HG02938 (cell line): ENCODE measurements around the gene CDH12.
"Not testable (repeated sequence)": the region's sequence is repeated elsewhere in the genome, so short reads cannot be mapped to it uniquely, and the experiment has no call there.

Source experiments
- ATAC-seq: cut with Tn5 transposase; IDR thresholded peaks from one replicate; pipeline ENCODE4 v1.9.1; 2021; ENCODE audit warnings: mild to moderate bottlenecking, moderate library complexity; ENCODE audit not compliant: unreplicated experiment

CDH12 gene

DNA sequence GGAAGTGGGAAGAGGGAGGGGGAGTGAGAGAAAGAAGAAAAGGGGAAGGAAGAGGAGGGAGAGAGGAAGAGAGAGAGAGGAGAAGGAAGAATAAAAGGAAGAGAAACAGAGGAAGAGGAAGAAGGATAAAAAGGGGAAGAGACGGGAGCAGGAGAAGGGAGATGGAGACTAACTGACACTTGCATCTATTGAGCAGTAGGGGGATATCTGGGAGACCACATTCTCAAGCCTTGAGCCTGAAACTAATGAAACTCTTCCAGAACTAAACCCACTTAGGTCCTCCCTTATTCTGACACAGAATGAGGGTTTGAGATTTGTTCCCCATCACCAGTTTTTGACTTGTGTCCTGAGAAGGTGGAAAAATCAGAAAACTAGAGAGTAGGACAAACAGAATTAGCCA lies 533.3 kb downstream of the CDH12 start:
- ATAC-seq = no peak

DNA sequence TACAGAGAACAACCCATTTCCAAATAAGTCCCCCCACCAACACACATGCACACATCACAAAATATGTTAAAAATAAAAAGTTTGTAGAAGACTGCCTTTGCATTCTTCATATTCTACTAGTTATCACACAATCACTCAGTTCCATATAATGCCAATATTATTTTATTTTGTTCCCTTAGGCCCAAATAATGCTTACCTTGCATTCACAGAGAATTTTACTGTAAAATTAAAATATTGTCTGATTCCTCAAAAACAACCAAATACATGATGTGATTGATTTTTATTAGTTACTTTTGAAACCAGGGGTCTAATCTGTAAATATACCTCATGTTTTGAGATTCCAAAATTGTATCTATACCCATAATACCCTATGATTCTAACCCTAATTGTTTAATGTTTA lies 536.9 kb downstream of the CDH12 start:
- no peak for ATAC-seq

DNA sequence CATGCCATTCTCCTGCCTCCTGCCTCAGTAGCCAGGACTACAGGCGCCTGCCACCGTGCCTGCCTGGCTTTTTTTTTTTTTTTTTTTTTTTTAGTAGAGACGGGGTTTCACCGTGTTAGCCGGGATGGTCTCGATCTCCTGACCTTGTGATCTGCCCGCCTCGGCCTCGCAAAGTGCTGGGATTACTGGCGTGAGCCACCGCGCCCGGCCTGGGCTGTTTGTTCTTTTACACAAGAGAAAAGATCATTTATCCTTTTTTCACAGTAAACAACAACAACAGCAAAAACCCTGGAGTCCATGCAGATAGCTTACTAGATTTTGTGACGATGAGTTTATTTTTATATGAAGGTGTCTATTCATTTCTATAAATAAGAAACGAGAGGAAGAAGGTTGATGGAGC lies 538.1 kb downstream of the CDH12 start:
- not testable (repeated sequence) for ATAC-seq

DNA sequence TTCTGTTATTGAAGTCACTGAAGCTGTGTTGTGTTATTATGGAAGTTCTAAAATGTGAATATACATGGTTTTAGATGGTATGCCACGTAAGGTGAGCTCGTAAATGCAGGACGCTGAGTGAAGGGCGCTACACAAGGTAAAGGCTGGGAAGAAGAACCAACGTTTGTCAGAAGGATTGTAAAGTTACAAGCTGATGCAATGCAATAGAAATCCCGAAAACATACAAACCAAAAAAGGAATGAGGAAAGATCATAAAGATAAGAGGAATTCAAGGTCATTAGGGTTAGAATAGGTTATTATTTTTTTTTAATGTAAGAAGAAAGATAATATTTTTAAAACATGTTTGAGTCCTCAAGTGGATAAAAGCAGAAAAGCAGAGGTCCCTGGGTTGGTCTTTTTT lies 538.6 kb downstream of the CDH12 start:
- no peak for ATAC-seq

DNA sequence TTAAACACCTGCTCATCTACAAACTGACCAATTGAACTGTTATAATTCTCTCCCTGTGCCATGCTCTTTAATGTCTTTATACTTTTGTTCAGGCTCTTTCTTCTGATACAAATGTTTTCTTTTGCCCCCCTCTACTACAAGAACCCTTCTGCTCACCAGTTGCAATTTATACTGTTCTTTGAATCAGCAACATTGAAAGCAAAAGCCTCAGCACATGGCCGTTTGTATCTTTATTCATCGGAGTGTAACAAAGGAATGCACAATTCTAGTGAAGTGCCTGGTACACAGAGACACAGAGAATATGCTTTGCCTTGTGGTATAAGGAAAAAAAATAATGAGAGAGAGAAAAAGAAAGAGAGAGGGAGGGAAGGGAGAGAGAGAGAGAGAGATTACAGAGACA lies 547.1 kb downstream of the CDH12 start:
- no peak for ATAC-seq

DNA sequence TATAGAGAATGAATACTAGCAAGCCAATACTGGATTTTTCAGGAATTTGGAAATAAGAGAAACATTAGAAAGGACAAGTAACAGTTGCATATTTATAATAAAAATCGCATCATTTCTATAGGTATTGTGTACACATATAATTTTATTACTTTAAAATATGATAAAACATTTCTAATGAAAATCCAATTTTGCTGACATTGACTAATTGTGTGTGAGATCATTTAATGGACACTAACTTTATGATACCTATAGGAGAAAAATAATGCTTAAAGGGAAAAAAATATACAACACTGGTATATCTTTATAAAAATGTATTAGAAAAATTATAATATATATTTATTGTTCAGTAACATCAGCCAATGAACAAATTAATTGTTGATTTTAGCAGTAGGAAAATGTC lies 557.3 kb downstream of the CDH12 start:
- no peak for ATAC-seq

DNA sequence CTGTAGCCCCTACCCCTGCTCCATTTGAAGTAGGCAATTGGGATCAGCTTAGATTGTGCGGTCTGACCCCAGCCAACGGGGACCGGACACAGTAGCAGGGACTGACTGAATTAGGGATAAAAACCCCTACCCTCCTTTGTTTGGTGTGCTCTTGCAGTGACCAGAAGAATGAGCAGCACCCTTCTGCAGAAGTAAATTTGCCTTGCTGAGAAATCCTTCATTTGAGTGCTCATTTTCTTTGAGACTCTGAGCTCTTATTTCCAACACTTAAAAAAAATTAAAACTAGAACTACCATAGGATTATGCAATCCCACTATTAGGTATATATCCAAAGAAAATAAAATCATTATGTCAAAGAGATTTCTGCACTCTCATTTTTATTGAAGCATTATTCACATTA lies 560.0 kb downstream of the CDH12 start:
- ATAC-seq = no peak

DNA sequence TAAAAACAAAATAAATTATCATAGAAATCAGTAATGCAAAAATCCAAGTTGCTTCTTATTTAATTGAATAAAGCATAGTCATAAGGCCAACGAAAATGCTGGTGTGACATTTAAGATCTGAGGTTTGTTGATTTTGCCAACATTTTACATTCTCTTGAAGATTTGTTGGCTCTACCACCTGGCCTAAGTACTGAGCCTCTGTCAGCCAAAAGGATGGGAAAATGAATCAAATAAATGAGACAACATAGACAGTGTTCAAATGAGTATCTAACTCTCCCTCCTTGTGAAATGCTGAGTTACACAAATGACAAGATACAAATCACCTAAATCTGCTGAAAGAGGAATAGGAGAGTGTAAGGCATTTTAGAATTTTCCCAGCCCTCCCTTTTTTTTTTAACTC lies 575.0 kb downstream of the CDH12 start:
- no peak for ATAC-seq

DNA sequence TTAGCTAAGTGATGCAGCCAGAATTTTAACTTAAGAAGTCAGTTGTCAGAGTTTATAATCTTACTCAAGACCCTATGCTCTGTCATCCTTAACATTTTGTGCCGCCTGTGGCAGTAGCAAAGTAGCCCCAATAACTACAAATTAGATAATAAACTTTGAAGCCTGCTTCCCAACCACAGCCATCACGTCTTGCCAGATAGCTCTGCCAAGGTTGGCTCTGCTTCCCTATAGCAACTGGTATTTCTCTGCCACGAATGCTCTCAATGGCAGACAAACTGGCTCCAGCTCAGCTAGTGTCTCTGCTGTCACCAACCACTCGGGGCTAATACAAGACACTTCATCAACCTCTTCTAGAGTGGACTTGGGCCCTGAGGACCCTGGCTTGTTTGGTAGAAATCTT lies 576.1 kb downstream of the CDH12 start:
- ATAC-seq = no peak

DNA sequence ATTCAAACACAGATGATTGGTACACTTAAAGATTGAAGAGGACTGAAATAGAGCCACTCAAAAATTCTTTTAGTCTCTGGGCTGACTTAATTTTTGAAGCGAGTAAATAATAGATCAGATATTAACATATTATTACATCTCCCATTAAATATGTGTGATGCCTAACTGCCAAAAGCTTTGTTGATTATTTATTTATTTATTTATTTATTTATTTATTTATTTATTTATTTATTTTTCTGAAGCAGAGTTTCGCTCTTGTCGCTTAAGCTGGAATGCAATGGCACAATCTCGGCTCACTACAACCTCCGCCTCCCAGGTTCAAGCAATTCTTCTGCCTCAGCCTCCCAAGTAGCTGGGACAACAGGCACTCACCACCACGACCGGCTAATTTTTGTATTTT lies 587.3 kb downstream of the CDH12 start:
- ATAC-seq = not testable (repeated sequence)

DNA sequence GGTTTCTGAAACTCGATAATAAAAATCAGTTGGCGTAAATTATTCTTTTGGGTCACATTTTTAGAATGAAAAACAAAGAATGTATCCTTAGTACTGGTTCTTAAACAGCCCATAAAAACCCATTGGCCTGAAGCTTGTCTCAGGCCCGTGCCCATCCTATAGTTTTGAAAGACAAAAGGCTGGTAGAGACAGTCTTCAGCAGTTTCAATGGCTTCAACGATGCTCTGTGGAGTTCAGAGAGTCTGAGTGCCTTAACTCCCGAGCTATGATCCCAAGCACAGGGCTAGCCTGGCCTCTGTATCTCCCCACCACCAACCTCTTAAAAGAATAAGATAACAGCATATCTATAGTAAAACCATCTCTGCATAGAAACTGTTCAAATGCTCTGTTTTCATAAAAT lies 595.0 kb downstream of the CDH12 start:
- ATAC-seq = no peak

DNA sequence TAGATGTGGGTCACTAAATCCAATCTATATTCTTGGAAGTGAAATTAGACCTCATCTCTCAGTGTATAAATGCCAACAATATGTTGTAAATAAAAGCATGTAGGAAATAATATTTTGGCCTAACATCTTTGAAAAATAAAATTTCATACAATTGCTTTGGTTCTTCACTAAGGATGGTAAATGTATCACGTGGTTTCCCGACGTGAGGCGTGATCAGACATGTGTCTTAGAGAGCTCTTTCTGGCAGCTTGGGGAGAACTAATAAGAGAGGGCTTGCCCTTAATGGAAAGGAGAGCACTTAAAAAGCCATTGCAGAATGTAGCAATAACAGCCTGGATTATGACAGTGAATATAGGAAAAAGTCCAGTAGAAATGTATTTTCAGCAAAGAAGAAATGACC lies 602.6 kb downstream of the CDH12 start:
- ATAC-seq = no peak

DNA sequence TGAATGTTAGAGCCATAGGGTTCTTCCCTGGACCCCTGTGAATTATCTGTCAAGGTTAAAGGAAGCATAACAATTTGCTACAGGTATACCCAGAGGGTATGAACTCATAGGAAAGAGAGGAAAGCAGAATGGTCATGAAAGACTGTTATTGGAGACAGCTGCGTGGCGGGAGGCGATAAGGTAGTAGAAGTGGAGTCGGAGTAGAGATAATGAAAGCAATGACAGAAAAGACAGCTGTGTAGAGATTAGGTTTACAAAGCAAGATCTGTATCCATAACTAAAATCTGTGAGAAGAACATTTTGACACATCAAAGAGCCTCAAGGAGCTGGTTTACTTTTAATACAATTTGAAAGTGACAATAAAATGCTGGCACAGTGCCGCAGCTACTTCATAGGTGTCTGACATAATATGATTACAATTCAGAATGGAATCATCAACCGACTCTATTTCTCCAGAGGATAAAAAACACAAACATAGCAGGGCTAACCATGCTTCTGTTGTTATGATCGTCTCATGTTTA lies 603.9 kb downstream of the CDH12 start:
- no peak for ATAC-seq

DNA sequence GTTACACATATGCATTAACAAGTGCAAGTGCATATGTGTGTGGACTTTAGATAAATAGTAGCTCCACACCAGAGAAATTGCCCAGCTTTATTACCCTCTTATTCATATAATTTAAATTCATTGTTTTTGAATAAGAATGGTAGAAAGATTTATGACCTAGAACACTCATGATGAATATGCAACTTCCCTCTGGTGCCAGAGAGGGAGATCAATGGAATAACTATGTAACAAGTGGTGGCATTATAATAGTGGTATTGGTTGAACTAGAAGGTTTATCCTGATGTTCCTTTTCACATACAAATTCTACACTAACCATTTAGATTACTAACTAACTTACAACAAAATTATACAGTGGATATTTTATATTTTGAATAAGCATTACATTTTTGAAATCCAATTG lies 607.4 kb downstream of the CDH12 start:
- no peak for ATAC-seq

DNA sequence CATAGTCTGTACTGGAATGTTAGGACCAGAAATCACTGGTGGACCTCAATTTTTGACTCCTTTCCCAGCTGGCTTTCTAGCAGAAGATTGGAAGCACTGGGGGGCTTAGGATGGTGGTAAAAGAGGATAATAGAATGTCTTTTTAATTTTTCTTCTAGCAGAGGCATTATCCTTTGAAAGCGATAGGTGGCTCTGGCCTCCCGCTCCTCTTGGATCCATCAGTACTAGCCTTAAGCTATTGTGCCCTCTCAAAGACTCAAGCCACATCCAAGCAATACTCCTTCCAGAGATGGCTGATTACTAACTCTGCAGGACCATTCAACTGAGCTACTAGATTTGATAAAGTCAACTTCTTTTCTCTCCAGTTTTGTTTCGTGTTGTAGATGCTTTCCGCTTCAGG lies 610.6 kb downstream of the CDH12 start:
- ATAC-seq = no peak

DNA sequence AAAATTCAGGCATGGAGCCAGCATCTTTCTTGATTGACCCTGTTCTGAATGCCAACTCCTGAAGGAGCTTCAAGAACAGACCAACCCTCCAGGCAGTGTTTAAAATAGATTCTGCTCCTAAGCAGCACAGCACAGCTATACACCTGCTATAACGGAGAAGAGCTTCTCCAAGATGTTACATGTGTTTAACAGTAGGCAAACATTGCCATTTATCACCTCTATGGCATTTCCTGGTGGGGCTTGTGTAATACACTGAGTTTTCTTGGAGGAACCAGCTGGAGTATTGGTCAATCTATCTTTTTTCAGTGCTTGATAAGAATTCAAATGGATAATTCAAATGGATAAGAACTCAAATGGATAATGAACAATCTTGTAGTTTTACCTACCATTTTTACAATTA lies 615.1 kb downstream of the CDH12 start:
- no peak for ATAC-seq

DNA sequence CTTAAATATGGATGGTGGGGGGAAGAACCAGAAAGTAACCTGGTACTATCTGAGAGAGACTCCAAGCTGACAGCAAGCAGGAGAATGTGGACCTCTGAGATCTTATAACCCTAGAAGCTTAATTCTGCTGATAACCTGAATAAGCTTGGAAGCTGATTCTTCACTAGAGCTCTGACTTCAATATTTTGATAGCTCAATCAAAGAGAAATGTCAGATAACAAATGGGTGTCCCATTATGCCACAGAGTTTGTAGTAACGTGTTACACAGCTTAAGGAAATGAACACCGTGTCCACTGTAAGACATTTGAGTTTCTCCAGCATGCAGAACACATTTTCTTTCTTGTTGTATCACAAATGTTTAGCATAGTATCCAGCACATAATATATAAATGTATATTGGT lies 626.7 kb downstream of the CDH12 start:
- ATAC-seq = no peak

DNA sequence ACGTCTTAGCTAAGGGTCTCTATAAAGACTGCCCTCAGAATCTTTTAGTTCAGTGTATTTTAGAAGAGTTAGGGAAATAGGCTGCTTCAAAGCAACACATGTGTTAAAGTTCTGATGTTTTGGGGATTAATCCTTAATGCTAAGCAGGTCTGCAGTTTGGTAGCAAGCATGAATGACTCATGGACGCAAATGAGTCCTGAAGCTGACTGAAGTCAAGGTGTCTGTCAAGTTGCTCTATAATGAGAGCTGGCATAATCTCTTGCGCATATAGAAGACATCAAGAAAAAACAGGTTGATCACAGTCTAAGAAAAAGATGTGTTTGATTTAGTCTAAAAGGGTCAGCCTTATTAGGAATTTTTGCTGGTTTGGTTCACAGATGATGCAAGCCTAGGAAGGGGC lies 630.1 kb downstream of the CDH12 start:
- no peak for ATAC-seq

DNA sequence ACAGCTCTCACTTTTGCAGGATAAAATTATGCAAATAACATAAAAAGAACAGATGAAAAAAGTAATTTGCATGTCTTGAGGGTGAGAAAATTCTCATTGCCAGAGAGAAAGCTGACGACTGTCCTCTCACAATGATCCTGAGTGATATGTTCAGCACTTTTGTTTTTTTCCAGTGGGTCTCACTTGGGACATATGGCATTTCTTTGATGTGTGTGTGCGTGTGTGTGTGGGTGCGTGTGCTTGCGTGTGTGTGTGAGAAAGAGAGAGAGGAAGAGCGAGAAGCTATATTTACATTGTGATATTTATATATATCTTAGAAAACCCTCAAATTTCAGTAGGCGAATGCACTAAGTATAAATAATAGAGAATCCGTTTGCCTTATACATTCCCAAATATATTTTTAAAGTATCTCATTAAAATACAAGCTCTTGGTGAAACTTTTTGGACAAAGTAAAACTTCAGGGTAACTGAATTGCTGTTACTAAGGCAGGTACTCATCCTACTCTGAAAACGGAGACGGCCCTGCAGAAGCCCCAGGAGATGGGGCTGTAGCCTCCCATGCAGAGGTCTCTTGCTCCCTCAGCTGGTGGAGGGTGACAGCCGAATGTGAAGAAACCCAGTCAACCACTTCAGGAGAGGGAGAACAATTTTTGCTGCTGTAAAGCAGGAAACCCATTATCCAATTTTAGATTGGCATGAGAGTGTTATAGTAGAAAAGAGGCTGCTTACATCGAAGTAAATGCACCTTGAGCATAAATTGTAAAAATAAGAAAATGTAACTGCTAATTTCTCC lies 639.2 kb downstream of the CDH12 start:
- ATAC-seq = not testable (repeated sequence)

DNA sequence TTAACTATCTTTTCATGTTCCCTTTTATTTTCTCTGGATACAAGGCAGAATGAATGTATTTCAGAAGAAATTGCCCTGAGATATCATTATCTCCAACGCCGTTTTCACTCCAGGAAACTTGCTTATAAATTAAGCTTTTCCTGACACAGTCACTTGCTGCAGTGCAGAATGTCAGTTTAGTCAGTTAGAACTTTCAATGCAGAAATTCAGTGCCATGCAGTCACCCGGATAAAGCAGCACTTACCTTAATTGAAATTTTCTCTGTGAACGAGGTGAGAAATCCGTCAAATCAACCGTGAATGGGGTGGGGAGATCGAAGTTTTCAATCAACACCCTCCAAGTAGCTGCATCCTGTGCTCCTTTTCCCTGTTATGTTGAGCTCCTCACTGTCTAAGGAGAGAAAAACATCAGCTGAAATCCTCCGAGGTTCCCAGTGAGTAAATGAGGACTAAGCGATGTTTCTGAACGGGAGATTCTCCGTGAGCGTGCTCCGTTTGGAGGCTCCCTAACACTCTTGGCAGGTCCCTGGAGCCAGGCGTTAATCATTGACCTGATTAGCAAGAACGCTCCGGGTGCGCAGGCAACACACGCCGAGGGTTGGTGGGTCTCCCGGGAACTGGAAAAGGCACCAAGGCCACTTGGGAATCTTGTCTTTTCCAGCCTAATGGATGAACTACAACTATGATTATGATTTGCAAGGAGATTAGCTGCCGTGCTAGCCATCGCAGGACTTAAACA lies 640.7 kb downstream of the CDH12 start:
- not testable (repeated sequence) for ATAC-seq

DNA sequence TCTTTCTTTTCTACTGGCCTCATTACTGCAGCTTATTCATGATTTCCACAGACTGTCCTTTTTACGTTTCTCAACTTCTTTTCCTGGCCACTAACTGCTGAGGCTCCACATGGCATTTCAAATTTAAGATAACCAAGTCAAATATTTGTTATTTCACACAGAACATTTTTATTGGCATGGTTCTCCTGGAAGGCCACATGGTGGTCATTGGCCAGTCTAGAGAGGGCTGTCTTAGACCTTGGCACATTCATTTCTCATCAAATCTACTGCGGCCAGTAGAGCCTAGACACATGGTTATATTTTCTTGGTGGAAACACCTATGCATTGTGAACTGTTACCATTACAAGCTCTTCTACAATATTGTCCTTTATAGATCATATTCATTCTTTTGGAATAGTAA lies 644.7 kb downstream of the CDH12 start:
- ATAC-seq = not testable (repeated sequence)

DNA sequence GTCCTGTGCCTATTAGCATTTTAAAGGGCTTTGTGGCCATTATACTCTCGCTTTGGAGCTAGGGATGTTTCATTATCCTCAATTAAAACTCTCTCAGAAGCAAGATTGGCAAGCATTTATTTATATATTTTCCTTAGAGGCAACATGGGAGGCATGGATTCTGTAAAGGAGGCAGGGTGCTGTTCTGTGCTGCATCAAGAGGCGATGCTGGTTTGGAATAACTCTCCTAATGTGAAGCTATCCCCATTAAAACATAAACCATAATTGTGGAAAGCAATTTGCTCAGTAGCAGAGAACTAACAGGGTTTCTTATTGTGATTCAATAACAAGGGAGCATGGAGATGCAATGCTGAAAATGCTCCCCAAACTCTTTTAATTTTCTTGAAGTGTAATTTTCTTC lies 664.5 kb downstream of the CDH12 start:
- not testable (repeated sequence) for ATAC-seq
